ENCODE data around the gene BUD23. TPM values are rescaled to one million over a fixed set of nuclear protein-coding genes. Genes with fewer than 3 reads are reported as not detected.

BUD23 gene
- total and polyA plus RNA-seq, 2 experiments from 2014 or later: 36.2 to 98.5 TPM

DNA sequence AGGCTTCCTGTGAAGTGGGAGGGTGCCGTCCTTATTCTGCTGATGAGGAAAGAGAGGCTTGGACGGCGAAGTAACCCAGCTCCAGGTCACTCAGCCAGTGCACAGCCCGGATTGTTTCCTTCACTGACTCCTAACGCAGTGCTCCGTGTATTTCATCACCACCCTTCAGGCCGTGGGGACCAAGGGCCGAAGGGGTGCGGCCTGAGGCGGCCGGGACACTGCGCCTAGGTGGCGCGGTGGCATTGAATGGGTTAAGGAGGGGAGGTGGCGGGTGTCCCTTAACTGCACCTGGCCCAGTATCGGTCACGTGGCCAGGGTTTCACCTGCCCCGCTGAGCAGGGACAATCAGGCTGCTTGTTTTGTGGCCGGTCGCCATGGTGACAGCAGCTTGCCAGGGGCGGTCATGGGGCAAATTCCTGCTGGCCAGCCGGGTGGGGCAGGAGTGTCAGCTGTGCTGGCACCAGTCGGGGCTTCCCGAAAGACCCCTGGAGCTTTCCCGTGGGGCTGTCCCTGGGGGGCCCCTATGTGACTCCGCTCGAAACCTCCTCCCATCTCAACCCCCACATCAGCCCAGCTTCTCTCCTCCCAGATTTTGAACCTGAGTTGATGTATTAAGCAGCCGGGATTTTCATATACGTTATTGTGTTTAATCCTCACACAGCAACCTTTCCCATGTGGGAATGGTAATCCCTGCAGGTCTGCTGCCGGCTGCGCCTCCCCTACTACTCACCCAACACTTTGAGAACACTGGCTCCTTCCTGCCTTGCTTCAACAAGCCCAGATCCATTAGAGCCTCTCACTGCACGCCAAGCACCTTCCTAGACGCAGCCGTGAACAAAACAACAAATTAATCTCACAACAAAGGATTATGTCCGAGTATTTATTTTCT is 59.6 kb downstream of the BUD23 start:
- no peak overlapping the region for H3K4me3 ChIP-seq
- no peaks in the 10 kb centered on the region for H3K9me2 ChIP-seq (ENCODE audit: insufficient read depth)
- no peak overlapping the region for H2AFZ ChIP-seq
- no peaks in the 10 kb centered on the region for H3F3A ChIP-seq (ENCODE audit: insufficient read depth)
- H3K27ac ChIP-seq: no peak overlapping the region
- WGBS, 2 experiments (ENCODE audit: low coverage in 1 of 2, low lambda C conversion rate in 2 of 2, missing lambda C conversion rate in 2 of 2): 66 to 69% methylated on average over 29 to 35 of the region's 35 CpGs
- no peaks in the 10 kb centered on the region for H3K27me3 ChIP-seq (replicated peaks; ENCODE audit: insufficient read depth)
- no peaks in the 10 kb centered on the region for H3K79me2 ChIP-seq (ENCODE audit: insufficient read depth)
- in situ Hi-C loops (cut with MboI): no loop called here
- H3K9me3 ChIP-seq (ENCODE audit: low read depth): no peaks in the 10 kb centered on the region
- H3K4me2 ChIP-seq (ENCODE audit: unreplicated experiment): no peak overlapping the region
- DNase-seq: no peak
- H3K36me3 ChIP-seq (ENCODE audit: low read depth): no peaks in the 10 kb centered on the region
- no peak overlapping the region for H3K9ac ChIP-seq
- H4K20me1 ChIP-seq (ENCODE audit: insufficient read depth): no peaks in the 10 kb centered on the region
- TF ChIP-seq EZH2 (IDR thresholded peaks at IDR 0.05; ENCODE audit: insufficient read depth, poor library complexity, severe bottlenecking) (no peak), EZH2phosphoT487 (IDR thresholded peaks at IDR 0.05; ENCODE audit: insufficient read depth, low read depth) (no peak)
- H3K4me1 ChIP-seq (ENCODE audit: insufficient read depth): no peaks in the 10 kb centered on the region

DNA sequence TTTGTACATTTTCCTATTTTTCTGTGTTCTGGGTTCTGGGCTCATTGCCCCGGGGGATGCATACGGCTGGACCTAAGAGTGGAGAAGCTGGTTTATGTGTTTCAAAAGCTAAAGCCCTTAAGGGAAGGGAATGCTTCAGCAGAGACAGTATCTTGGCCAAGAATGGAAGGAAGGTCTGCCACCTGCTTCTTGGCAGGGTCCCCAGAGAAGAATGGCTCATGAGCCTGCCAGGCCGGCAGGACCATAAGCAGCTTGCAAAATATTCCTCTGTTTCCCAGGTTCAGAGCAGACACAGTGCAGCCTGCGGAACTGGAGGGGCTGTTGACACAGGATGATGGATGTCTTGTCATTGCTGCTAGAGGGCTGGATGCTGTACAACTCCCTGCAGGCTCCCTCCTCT is 63.0 kb downstream of the BUD23 start:
- no peaks in the 10 kb centered on the region for H4K20me1 ChIP-seq (ENCODE audit: insufficient read depth)
- no peaks in the 10 kb centered on the region for H3K4me1 ChIP-seq (ENCODE audit: insufficient read depth)
- H3K4me2 ChIP-seq (ENCODE audit: unreplicated experiment): no peak overlapping the region
- no peaks in the 10 kb centered on the region for H3K9me3 ChIP-seq (ENCODE audit: low read depth)
- TF ChIP-seq EZH2 (IDR thresholded peaks at IDR 0.05; ENCODE audit: insufficient read depth, poor library complexity, severe bottlenecking) (no peak), EZH2phosphoT487 (IDR thresholded peaks at IDR 0.05; ENCODE audit: insufficient read depth, low read depth) (no peak)
- no peak overlapping the region for H3K4me3 ChIP-seq
- H3K27ac ChIP-seq: no peak overlapping the region
- no peak overlapping the region for H2AFZ ChIP-seq
- no peak overlapping the region for H3K9ac ChIP-seq
- WGBS, 2 experiments (ENCODE audit: low coverage in 1 of 2, low lambda C conversion rate in 2 of 2, missing lambda C conversion rate in 2 of 2): 78 to 81% methylated on average over 4 of the region's 4 CpGs
- DNase-seq: no peak
- H3K9me2 ChIP-seq (ENCODE audit: insufficient read depth): no peaks in the 10 kb centered on the region
- no peaks in the 10 kb centered on the region for H3F3A ChIP-seq (ENCODE audit: insufficient read depth)
- no peaks in the 10 kb centered on the region for H3K79me2 ChIP-seq (ENCODE audit: insufficient read depth)
- H3K36me3 ChIP-seq (ENCODE audit: low read depth): no peaks in the 10 kb centered on the region
- no peaks in the 10 kb centered on the region for H3K27me3 ChIP-seq (replicated peaks; ENCODE audit: insufficient read depth)
- in situ Hi-C loops (cut with MboI): no loop called here

MicroRNA genes within 50 kb of the gene (microRNA counts, 767-probe panel; counts per million panel counts)
- 447 counts per million, percentile 86 among the panel's probes with 10 or more counts for microRNA hsa-miR-4284

Small RNA genes lying within 50 kb of the gene (microRNA-seq; reads per million reads assigned to microRNA genes)
- not detected for gene MIR4284 (ENCODE audit: borderline number of aligned reads)

Small RNA genes lying within 50 kb of the gene (small RNA-seq; reads per million reads assigned to genes)
- gene MIR4284 (ENCODE audit: low read depth, low replicate concordance) (not detected), gene RN7SL265P (ENCODE audit: low read depth, low replicate concordance) (not detected)

Other genes with a start within 250 kb of the BUD23 start
- gene FZD9, start 249.8 kb upstream of the BUD23 start, total RNA-seq (2014; rRNA removed; shearing (Covaris generic)): 0.32 TPM in 1 of 2 replicates, not detected in the other
- 0.13 and 0.38 TPM in 2 replicates for gene FZD9, start 249.8 kb upstream of the BUD23 start, polyA plus RNA-seq (2016; fragmentation: Nextera tagmentation; extraction: Ambion mirVana)
- gene BAZ1B, start 161.3 kb upstream of the BUD23 start, total RNA-seq (2014; rRNA removed; shearing (Covaris generic)): 41.8 and 49.4 TPM in 2 replicates
- 23.5 and 24.0 TPM in 2 replicates for gene BAZ1B, start 161.3 kb upstream of the BUD23 start, polyA plus RNA-seq (2016; fragmentation: Nextera tagmentation; extraction: Ambion mirVana)
- 23.3 and 24.8 TPM in 2 replicates for gene BCL7B, start 125.9 kb upstream of the BUD23 start, total RNA-seq (2014; rRNA removed; shearing (Covaris generic))
- gene BCL7B, start 125.9 kb upstream of the BUD23 start, polyA plus RNA-seq (2016; fragmentation: Nextera tagmentation; extraction: Ambion mirVana): 71.8 and 72.6 TPM in 2 replicates
- gene TBL2, start 105.0 kb upstream of the BUD23 start, total RNA-seq (2014; rRNA removed; shearing (Covaris generic)): 72.1 and 101 TPM in 2 replicates
- 69.7 and 78.0 TPM in 2 replicates for gene TBL2, start 105.0 kb upstream of the BUD23 start, polyA plus RNA-seq (2016; fragmentation: Nextera tagmentation; extraction: Ambion mirVana)
- gene MLXIPL, start 59.1 kb upstream of the BUD23 start, total RNA-seq (2014; rRNA removed; shearing (Covaris generic)): not detected in 2 replicates
- gene MLXIPL, start 59.1 kb upstream of the BUD23 start, polyA plus RNA-seq (2016; fragmentation: Nextera tagmentation; extraction: Ambion mirVana): not detected in 2 replicates
- 3.5 and 5.9 TPM in 2 replicates for gene VPS37D, start 15.8 kb upstream of the BUD23 start, total RNA-seq (2014; rRNA removed; shearing (Covaris generic))
- 1.2 and 1.3 TPM in 2 replicates for gene VPS37D, start 15.8 kb upstream of the BUD23 start, polyA plus RNA-seq (2016; fragmentation: Nextera tagmentation; extraction: Ambion mirVana)
- gene DNAJC30, start 144 bp upstream of the BUD23 start, total RNA-seq (2014; rRNA removed; shearing (Covaris generic)): 5.2 and 5.7 TPM in 2 replicates
- gene DNAJC30, start 144 bp upstream of the BUD23 start, polyA plus RNA-seq (2016; fragmentation: Nextera tagmentation; extraction: Ambion mirVana): 12.7 and 14.3 TPM in 2 replicates
- gene STX1A, start 36.1 kb downstream of the BUD23 start, total RNA-seq (2014; rRNA removed; shearing (Covaris generic)): 10.9 and 20.6 TPM in 2 replicates
- gene STX1A, start 36.1 kb downstream of the BUD23 start, polyA plus RNA-seq (2016; fragmentation: Nextera tagmentation; extraction: Ambion mirVana): 10.1 and 12.0 TPM in 2 replicates
- 8.9 and 20.8 TPM in 2 replicates for gene ABHD11, start 55.2 kb downstream of the BUD23 start, total RNA-seq (2014; rRNA removed; shearing (Covaris generic))
- gene ABHD11, start 55.2 kb downstream of the BUD23 start, polyA plus RNA-seq (2016; fragmentation: Nextera tagmentation; extraction: Ambion mirVana): 17.6 and 18.1 TPM in 2 replicates
- not detected in 2 replicates for gene CLDN3, start 86.7 kb downstream of the BUD23 start, total RNA-seq (2014; rRNA removed; shearing (Covaris generic))
- not detected in 2 replicates for gene CLDN3, start 86.7 kb downstream of the BUD23 start, polyA plus RNA-seq (2016; fragmentation: Nextera tagmentation; extraction: Ambion mirVana)
- not detected in 2 replicates for gene CLDN4, start 147.4 kb downstream of the BUD23 start, total RNA-seq (2014; rRNA removed; shearing (Covaris generic))
- 0.06 and 0.10 TPM in 2 replicates for gene CLDN4, start 147.4 kb downstream of the BUD23 start, polyA plus RNA-seq (2016; fragmentation: Nextera tagmentation; extraction: Ambion mirVana)
- gene METTL27, start 158.9 kb downstream of the BUD23 start, total RNA-seq (2014; rRNA removed; shearing (Covaris generic)): 3.5 and 5.3 TPM in 2 replicates
- 6.0 and 6.5 TPM in 2 replicates for gene METTL27, start 158.9 kb downstream of the BUD23 start, polyA plus RNA-seq (2016; fragmentation: Nextera tagmentation; extraction: Ambion mirVana)
- gene TMEM270, start 177.6 kb downstream of the BUD23 start, total RNA-seq (2014; rRNA removed; shearing (Covaris generic)): not detected in 2 replicates
- gene TMEM270, start 177.6 kb downstream of the BUD23 start, polyA plus RNA-seq (2016; fragmentation: Nextera tagmentation; extraction: Ambion mirVana): not detected in 2 replicates

Measured in GM23248 (cell line).